SK-N-SH (cell line): ENCODE data around the gene GRPEL2. TPM values are rescaled to one million over a fixed set of nuclear protein-coding genes. Genes with fewer than 3 reads are reported as not detected.
A peak's percentile ranks its signal among the peaks of the same experiment; 100 is the strongest.

Source experiments
- CTCF ChIA-PET: fragments of 300-600, 350-600 bp; formaldehyde crosslinking; extraction: SDS; loops from one replicate; lab custom pipeline; 2021; lab: Yijun Ruan, JAX
- POLR2A ChIA-PET: fragments of 350-600 bp; sonication (Branson Sonifier 250); formaldehyde crosslinking; extraction: SDS; loops from one replicate; lab custom pipeline; 2020; ENCODE audit warnings: antibody characterized with exemption, inconsistent platforms; lab: Yijun Ruan, JAX
- DNase-seq: peaks from one replicate; pipeline ENCODE4 v3.0.0; 2012
- H2AFZ ChIP-seq: fragments of 200-600 bp; sonication (generic); 2 replicates; pipeline ENCODE4 v1.8.1; 2016; ENCODE audit warnings: antibody characterized with exemption, mild to moderate bottlenecking, low read depth
- H3F3A ChIP-seq: fragments of 200-600 bp; sonication (generic); replicated peaks from 2 replicates; pipeline ENCODE3; 2016; ENCODE audit warnings: antibody characterized with exemption, mild to moderate bottlenecking; ENCODE audit not compliant: insufficient read depth
- H3K27ac ChIP-seq, 2 experiments: fragments of 200-500 bp in 1 of 2; fragments of 200-600 bp in 1 of 2; sonication (Bioruptor generic) in 1 of 2; sonication (generic), shearing (Covaris generic) in 1 of 2; 2 replicates each; pipeline versions ENCODE4 v1.5.1 to v1.6.1; 2014 to 2016; ENCODE audit warnings: low read depth in 2 of 2, inconsistent platforms in 1 of 2, low read length in 1 of 2, mild to moderate bottlenecking in 1 of 2, mixed read lengths in 1 of 2
- H3K27me3 ChIP-seq: fragments of 200-600 bp; sonication (generic), shearing (Covaris generic); 2 replicates; pipeline ENCODE4 v1.6.1; 2016; ENCODE audit warnings: mixed run types; ENCODE audit not compliant: insufficient read depth
- H3K36me3 ChIP-seq, 2 experiments: fragments of 200-500 bp in 1 of 2; fragments of 200-600 bp in 1 of 2; sonication (Bioruptor generic) in 1 of 2; sonication (generic) in 1 of 2; replicated peaks in 1 of 2; 2 replicates each; pipeline versions ENCODE3 to v1.5.1; 2014 to 2016; ENCODE audit warnings: low read length in 1 of 2, mild to moderate bottlenecking in 1 of 2; ENCODE audit not compliant: insufficient read depth in 2 of 2, control insufficient read depth in 1 of 2
- H3K4me1 ChIP-seq, 2 experiments: fragments of 200-500 bp in 1 of 2; fragments of 200-600 bp in 1 of 2; sonication (Bioruptor generic) in 1 of 2; sonication (generic), shearing (Covaris generic) in 1 of 2; 2 replicates each; pipeline versions ENCODE4 v1.5.1 to v1.6.1; 2014 to 2016; ENCODE audit warnings: low read depth in 1 of 2, low read length in 1 of 2, mixed run types in 1 of 2; ENCODE audit not compliant: insufficient read depth in 2 of 2, control insufficient read depth in 1 of 2
- H3K4me2 ChIP-seq: fragments of 200-600 bp; sonication (generic), shearing (Covaris generic); 2 replicates; pipeline ENCODE4 v1.6.1; 2017; ENCODE audit warnings: mixed run types
- H3K4me3 ChIP-seq, 2 experiments: fragments of 200-500 bp in 1 of 2; fragments of 200-600 bp in 1 of 2; sonication (Bioruptor generic) in 1 of 2; sonication (generic), shearing (Covaris generic) in 1 of 2; 2 replicates each; pipeline versions ENCODE4 v1.5.1 to v1.8.1; 2014 to 2016; ENCODE audit warnings: low read depth in 2 of 2, inconsistent platforms in 1 of 2, low read length in 1 of 2, mild to moderate bottlenecking in 1 of 2, mixed read lengths in 1 of 2, moderate library complexity in 1 of 2
- H3K79me2 ChIP-seq: fragments of 200-600 bp; sonication (generic); 2 replicates; pipeline ENCODE4 v1.8.1; 2017; ENCODE audit warnings: mild to moderate bottlenecking; ENCODE audit not compliant: insufficient read depth
- H3K9ac ChIP-seq: fragments of 200-600 bp; sonication (generic); 2 replicates; pipeline ENCODE4 v1.6.1; 2017; ENCODE audit warnings: mixed run types
- H3K9me2 ChIP-seq: fragments of 200-600 bp; sonication (generic); 2 replicates; pipeline ENCODE4 v1.6.1; 2017; ENCODE audit warnings: mixed run types
- H3K9me3 ChIP-seq: fragments of 200-600 bp; sonication (generic); 2 replicates; pipeline ENCODE4 v1.6.1; 2017; ENCODE audit warnings: mixed run types, mild to moderate bottlenecking, moderate library complexity
- H4K20me1 ChIP-seq: fragments of 200-600 bp; sonication (generic); 2 replicates; pipeline ENCODE4 v1.6.1; 2017; ENCODE audit warnings: mild to moderate bottlenecking, mixed run types; ENCODE audit not compliant: insufficient read depth
- CTCF ChIP-seq: fragments of 200-600 bp; sonication (generic); IDR thresholded peaks from 2 replicates; pipeline ENCODE4 v1.6.1; 2017; ENCODE audit warnings: antibody characterized with exemption, mild to moderate bottlenecking, moderate library complexity
- ELF1 ChIP-seq: IDR thresholded peaks from 2 replicates; pipeline ENCODE4 v1.4.0; 2012
- EP300 ChIP-seq, 2 experiments: IDR thresholded peaks; 2 replicates each; pipeline versions ENCODE4 v1.4.0 to v1.6.1; 2012; ENCODE audit warnings: borderline replicate concordance in 1 of 2, low read depth in 1 of 2, low read length in 1 of 2
- FOSL2 ChIP-seq: IDR thresholded peaks from 2 replicates; pipeline ENCODE4 v1.4.0; 2012; ENCODE audit warnings: low read depth, mild to moderate bottlenecking, moderate library complexity, borderline replicate concordance
- FOXJ3 ChIP-seq: sonication (generic); formaldehyde crosslinking; IDR thresholded peaks from 2 replicates; pipeline ENCODE4 v1.5.1; 2020; ENCODE audit warnings: mild to moderate bottlenecking, missing genetic modification reagents
- FOXM1 ChIP-seq: IDR thresholded peaks from 2 replicates; pipeline ENCODE4 v1.4.0; 2012; ENCODE audit warnings: low read depth, mild to moderate bottlenecking
- GABPA ChIP-seq: IDR thresholded peaks from 2 replicates; pipeline ENCODE4 v1.4.0; 2012; ENCODE audit warnings: low read depth, mild to moderate bottlenecking
- NFIC ChIP-seq: IDR thresholded peaks from 2 replicates; pipeline ENCODE4 v1.4.0; 2012; ENCODE audit warnings: borderline replicate concordance
- RAD21 ChIP-seq: IDR thresholded peaks from 2 replicates; pipeline ENCODE4 v1.6.1; 2012; ENCODE audit warnings: mild to moderate bottlenecking, low read length
- SIN3A ChIP-seq: IDR thresholded peaks from 2 replicates; pipeline ENCODE4 v1.6.1; 2012; ENCODE audit warnings: low read depth, mild to moderate bottlenecking, low read length, moderate library complexity, borderline replicate concordance
- SMC3 ChIP-seq: IDR thresholded peaks from 2 replicates; pipeline ENCODE4 v1.6.1; 2012; ENCODE audit warnings: low read depth, low read length, improper control_type of control experiment
- TAF1 ChIP-seq: IDR thresholded peaks from 2 replicates; pipeline ENCODE4 v1.6.1; 2012; ENCODE audit warnings: low read depth, mild to moderate bottlenecking, low read length, moderate library complexity, borderline replicate concordance
- TCF12 ChIP-seq: IDR thresholded peaks from 2 replicates; pipeline ENCODE4 v1.4.0; 2012
- TEAD4 ChIP-seq: IDR thresholded peaks from 2 replicates; pipeline ENCODE4 v1.4.0; 2012; ENCODE audit warnings: mild to moderate bottlenecking, borderline replicate concordance; ENCODE audit not compliant: insufficient read depth
- USF2 ChIP-seq: fragments of 150-350 bp; IDR thresholded peaks from 2 replicates; pipeline ENCODE4 v1.6.1; 2017; ENCODE audit warnings: antibody characterized with exemption, low read length, low read depth, borderline replicate concordance
- WGBS: methylation state at CpG from one replicate; pipeline ENCODE4 v1.1.6; 2017; ENCODE audit warnings: low lambda C conversion rate; 5-methylcytosine and 5-hydroxymethylcytosine counted together
- polyA plus RNA-seq, 3 experiments: library from polyadenylated mRNA; depleted of rRNA; stranded (reverse); fragments of >200 nt; gene quantifications; 2 replicates each; pipeline ENCODE4 v1.2.3, GENCODE V29; 2012
- TF ChIP-seq, protein P1 (sequence below): IDR thresholded peaks from 2 replicates; pipeline ENCODE4 v1.4.0; 2012; ENCODE audit warnings: low read depth, borderline replicate concordance
- TF ChIP-seq, protein P2 (sequence below): fragments of 150-350 bp; IDR thresholded peaks from 2 replicates; pipeline ENCODE4 v1.6.1; 2016; ENCODE audit warnings: mild to moderate bottlenecking, low read depth, low read length
- TF ChIP-seq, protein P3 (sequence below): IDR thresholded peaks from 2 replicates; pipeline ENCODE4 v1.4.0; 2012; ENCODE audit warnings: low read depth
- TF ChIP-seq, protein P4 (sequence below): IDR thresholded peaks from 2 replicates; pipeline ENCODE4; 2012

The GRPEL2 gene
- polyA plus RNA-seq, 1 of the 3 experiments (the other 2 are of a cell fraction), result 4.6 TPM

DNA sequence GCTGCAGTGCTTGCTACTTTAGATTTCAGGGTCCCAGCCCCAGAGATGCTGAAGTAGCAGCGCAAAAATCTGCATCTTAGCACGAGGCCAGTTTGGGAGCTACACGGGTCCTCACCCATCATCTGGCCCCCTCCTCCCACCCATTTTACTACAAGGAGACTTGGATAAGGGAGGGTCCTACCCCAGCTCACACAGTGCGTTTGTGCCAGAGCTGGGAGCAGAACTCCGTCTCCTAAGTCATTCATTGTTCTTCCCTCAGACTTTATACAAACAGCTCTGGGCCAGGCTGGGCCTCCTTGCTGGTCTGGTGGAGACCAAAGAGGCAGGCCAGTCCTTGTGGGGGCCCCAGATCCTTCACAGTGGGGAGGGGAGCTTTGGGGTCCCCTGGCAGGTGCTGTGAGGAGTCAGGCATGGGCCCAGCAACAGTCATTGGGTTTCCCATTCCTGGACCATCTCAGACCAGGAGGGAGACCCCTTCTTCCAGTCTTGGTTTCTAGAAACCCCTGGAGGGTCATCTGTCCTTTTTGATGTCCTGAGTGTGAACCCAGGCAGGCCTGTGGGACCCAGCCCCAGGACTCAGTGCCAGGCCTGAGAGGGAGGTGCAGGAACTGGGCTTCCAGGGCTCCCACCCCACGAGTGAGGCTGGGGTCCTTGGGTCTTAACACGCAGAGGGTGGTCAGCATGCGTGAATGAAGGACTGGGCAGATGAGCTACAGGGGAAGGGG lies 36.1 kb downstream of the GRPEL2 start:
- TF ChIP-seq GABPA (no peak), SIN3A (no peak), TCF12 (no peak), CTCF (no peak), FOSL2 (no peak), FOXJ3 (CRISPR knock-in tag) (no peak), RAD21 (no peak), EP300 (IDR thresholded peaks at IDR 0.05; ENCODE audit: borderline replicate concordance in 1 of 2, low read depth in 1 of 2, low read length in 1 of 2) (no peak), FOXM1 (no peak), SMC3 (no peak), TEAD4 (no peak), USF2 (no peak), ELF1 (no peak), NFIC (no peak), TAF1 (no peak)
- TF ChIP-seq, protein P1, sequence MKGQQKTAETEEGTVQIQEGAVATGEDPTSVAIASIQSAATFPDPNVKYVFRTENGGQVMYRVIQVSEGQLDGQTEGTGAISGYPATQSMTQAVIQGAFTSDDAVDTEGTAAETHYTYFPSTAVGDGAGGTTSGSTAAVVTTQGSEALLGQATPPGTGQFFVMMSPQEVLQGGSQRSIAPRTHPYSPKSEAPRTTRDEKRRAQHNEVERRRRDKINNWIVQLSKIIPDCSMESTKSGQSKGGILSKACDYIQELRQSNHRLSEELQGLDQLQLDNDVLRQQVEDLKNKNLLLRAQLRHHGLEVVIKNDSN, result no peak
- TF ChIP-seq, protein P2, sequence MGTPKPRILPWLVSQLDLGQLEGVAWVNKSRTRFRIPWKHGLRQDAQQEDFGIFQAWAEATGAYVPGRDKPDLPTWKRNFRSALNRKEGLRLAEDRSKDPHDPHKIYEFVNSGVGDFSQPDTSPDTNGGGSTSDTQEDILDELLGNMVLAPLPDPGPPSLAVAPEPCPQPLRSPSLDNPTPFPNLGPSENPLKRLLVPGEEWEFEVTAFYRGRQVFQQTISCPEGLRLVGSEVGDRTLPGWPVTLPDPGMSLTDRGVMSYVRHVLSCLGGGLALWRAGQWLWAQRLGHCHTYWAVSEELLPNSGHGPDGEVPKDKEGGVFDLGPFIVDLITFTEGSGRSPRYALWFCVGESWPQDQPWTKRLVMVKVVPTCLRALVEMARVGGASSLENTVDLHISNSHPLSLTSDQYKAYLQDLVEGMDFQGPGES, result no peak
- TF ChIP-seq, protein P3, sequence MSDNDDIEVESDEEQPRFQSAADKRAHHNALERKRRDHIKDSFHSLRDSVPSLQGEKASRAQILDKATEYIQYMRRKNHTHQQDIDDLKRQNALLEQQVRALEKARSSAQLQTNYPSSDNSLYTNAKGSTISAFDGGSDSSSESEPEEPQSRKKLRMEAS, result no peak
- TF ChIP-seq, protein P4, sequence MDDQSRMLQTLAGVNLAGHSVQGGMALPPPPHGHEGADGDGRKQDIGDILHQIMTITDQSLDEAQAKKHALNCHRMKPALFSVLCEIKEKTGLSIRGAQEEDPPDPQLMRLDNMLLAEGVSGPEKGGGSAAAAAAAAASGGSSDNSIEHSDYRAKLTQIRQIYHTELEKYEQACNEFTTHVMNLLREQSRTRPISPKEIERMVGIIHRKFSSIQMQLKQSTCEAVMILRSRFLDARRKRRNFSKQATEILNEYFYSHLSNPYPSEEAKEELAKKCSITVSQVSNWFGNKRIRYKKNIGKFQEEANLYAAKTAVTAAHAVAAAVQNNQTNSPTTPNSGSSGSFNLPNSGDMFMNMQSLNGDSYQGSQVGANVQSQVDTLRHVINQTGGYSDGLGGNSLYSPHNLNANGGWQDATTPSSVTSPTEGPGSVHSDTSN, result no peak
- TF ChIP-seq, all 33 proteins: peak for 0
- H3K4me2 ChIP-seq, result no peak overlapping the region
- ChIA-PET CTCF (interaction anchor here (0.6 to 41.4 kb wide), 21 partner anchors 9 to 828 kb away, joined by 3 to 1751 read pairs (median 6); partner anchors contain the start of genes ARHGEF37 and PCYOX1L), POLR2A (interaction anchor here (0.6 to 4.3 kb wide), 6 partner anchors 10 to 58 kb away, joined by 3 to 40 read pairs (median 4); no protein-coding TSS in a partner anchor)
- WGBS, result 57% methylated on average over 7 of the region's 8 CpGs
- no peaks in the 10 kb centered on the region for H3K36me3 ChIP-seq
- peaks cover 0 to 48% of the 10 kb centered on the region in 2 experiments; a peak in 1 of 4 replicates for H3K4me1 ChIP-seq
- no peaks in the 10 kb centered on the region for H3K79me2 ChIP-seq
- H3K9me2 ChIP-seq, result no peaks in the 10 kb centered on the region
- H3K9me3 ChIP-seq, result no peaks in the 10 kb centered on the region
- DNase-seq, result no peak
- H3K27ac ChIP-seq, result peak overlapping the region in 1 of 2 experiments; percentile 73; a peak in 1 of 4 replicates
- H3F3A ChIP-seq, result no peaks in the 10 kb centered on the region
- H3K4me3 ChIP-seq, result no peak overlapping the region; a peak in 1 of 4 replicates
- peak overlapping the region; percentile 58; the same call in 1 of the 2 replicates for H2AFZ ChIP-seq
- no peaks in the 10 kb centered on the region for H4K20me1 ChIP-seq
- H3K9ac ChIP-seq, result no peak overlapping the region
- H3K27me3 ChIP-seq, result no peaks in the 10 kb centered on the region
